Dermis blood vessel endothelial cell (primary cell): ENCODE results near the gene RPS6KA4. TPM values are rescaled to one million over a fixed set of nuclear protein-coding genes. Genes with fewer than 3 reads are reported as not detected.

Experiments
- total RNA-seq: library from RNA; depleted of rRNA; stranded (reverse); fragments of >200 nt; gene quantifications from 2 replicates; pipeline ENCODE4 v1.2.3, GENCODE V29; 2014

RPS6KA4 gene
- total RNA-seq, 1 donor from 2014 or later = 35.9 TPM

Other genes with a start within 250 kb of the RPS6KA4 start
- 17.5 and 29.3 TPM in 2 replicates for gene MACROD1, start 193.0 kb upstream of the RPS6KA4 start, total RNA-seq
- gene STIP1, start 173.0 kb upstream of the RPS6KA4 start, total RNA-seq = 139 and 191 TPM in 2 replicates
- 6.5 and 26.5 TPM in 2 replicates for gene FERMT3, start 152.4 kb upstream of the RPS6KA4 start, total RNA-seq
- 24.1 and 45.6 TPM in 2 replicates for gene TRPT1, start 133.0 kb upstream of the RPS6KA4 start, total RNA-seq
- 43.2 and 44.6 TPM in 2 replicates for gene NUDT22, start 132.9 kb upstream of the RPS6KA4 start, total RNA-seq
- gene DNAJC4, start 128.6 kb upstream of the RPS6KA4 start, total RNA-seq = 7.0 and 17.4 TPM in 2 replicates
- gene VEGFB, start 124.6 kb upstream of the RPS6KA4 start, total RNA-seq = 20.4 and 23.1 TPM in 2 replicates
- 43.9 and 45.6 TPM in 2 replicates for gene FKBP2, start 118.1 kb upstream of the RPS6KA4 start, total RNA-seq
- 238 and 297 TPM in 2 replicates for gene PPP1R14B, start 112.2 kb upstream of the RPS6KA4 start, total RNA-seq
- gene PLCB3, start 107.6 kb upstream of the RPS6KA4 start, total RNA-seq = 37.8 and 54.6 TPM in 2 replicates
- gene BAD, start 74.5 kb upstream of the RPS6KA4 start, total RNA-seq = 57.2 and 65.9 TPM in 2 replicates
- gene GPR137, start 73.3 kb upstream of the RPS6KA4 start, total RNA-seq = 11.5 and 12.1 TPM in 2 replicates
- gene KCNK4, start 67.9 kb upstream of the RPS6KA4 start, total RNA-seq = 0.17 TPM in 1 of 2 replicates, not detected in the other
- gene CATSPERZ, start 58.8 kb upstream of the RPS6KA4 start, total RNA-seq = not detected in 2 replicates
- 60.3 and 76.7 TPM in 2 replicates for gene ESRRA, start 53.6 kb upstream of the RPS6KA4 start, total RNA-seq
- 202 and 290 TPM in 2 replicates for gene TRMT112, start 41.6 kb upstream of the RPS6KA4 start, total RNA-seq
- gene PRDX5, start 41.0 kb upstream of the RPS6KA4 start, total RNA-seq = 129 and 245 TPM in 2 replicates
- gene CCDC88B, start 19.0 kb upstream of the RPS6KA4 start, total RNA-seq = 0.56 and 1.2 TPM in 2 replicates
- gene SLC22A11, start 196.8 kb downstream of the RPS6KA4 start, total RNA-seq = not detected in 2 replicates
- gene SLC22A12, start 232.1 kb downstream of the RPS6KA4 start, total RNA-seq = not detected in 2 replicates